ENCODE data around the gene THAP2. TPM values are rescaled to one million over a fixed set of nuclear protein-coding genes. Genes with fewer than 3 reads are reported as not detected.

Gene THAP2
- total and polyA plus RNA-seq, 2 experiments from 2014 or later: 4.7 to 16.5 TPM

DNA sequence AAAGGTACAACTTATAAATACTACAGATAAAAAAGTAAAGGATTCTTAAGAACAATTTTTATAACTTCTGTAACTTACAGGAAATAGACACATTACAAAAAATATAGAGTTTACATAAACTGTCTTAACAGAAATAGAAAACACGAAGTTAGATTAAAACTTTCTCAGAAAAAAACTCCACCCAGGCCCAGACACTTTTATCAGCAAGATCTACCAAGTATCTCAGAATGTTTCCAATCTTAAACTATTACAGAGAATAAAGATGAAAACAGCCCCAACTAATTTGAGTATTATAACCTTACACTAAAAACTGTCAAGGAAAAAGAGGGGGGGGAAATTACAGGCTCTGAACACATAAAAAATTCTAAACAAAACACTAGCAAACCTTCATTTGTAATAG, 8.6 kb upstream of the THAP2 start:
- no peaks in the 10 kb centered on the region for H3F3A ChIP-seq (replicated peaks; ENCODE audit: low read depth)
- peaks cover 25% of the 10 kb centered on the region for H3K36me3 ChIP-seq (ENCODE audit: insufficient read depth)
- Mint-ChIP-seq H3K4me1 (no peaks in the 10 kb centered on the region), H3K9me3 (no peaks in the 10 kb centered on the region), H3K27ac (no peak overlapping the region), H3K4me3 (no peak overlapping the region), H3K36me3 (ENCODE audit: low read depth) (peaks cover 34% of the 10 kb centered on the region), H3K27me3 (ENCODE audit: insufficient read depth, low read depth, poor library complexity) (no peaks in the 10 kb centered on the region)
- H3K4me1 ChIP-seq (ENCODE audit: insufficient read depth): no peaks in the 10 kb centered on the region
- peaks cover 13% of the 10 kb centered on the region; the same call in 1 of the 2 replicates for H4K20me1 ChIP-seq (replicated peaks; ENCODE audit: insufficient read depth)
- no peak overlapping the region for H3K4me3 ChIP-seq
- no peak overlapping the region for H3K4me2 ChIP-seq
- no peaks in the 10 kb centered on the region for H3K9me2 ChIP-seq (ENCODE audit: insufficient read depth)
- DNase-seq (ENCODE audit: low spot score): no peak
- H3K79me2 ChIP-seq (replicated peaks; ENCODE audit: insufficient read depth): peaks cover 98% of the 10 kb centered on the region
- no peak for TF ChIP-seq ZNF331 (CRISPR knock-in tag; IDR thresholded peaks at IDR 0.05; ENCODE audit: low read depth)
- no peak for TF ChIP-seq EZH2phosphoT487 (IDR thresholded peaks at IDR 0.05; ENCODE audit: unreplicated experiment)
- no peak for TF ChIP-seq CREB1 (CRISPR knock-in tag; IDR thresholded peaks at IDR 0.05; ENCODE audit: low read depth)
- no peak for TF ChIP-seq EZH2 (IDR thresholded peaks at IDR 0.05; ENCODE audit: low read depth, unreplicated experiment)
- no peak for TF ChIP-seq STAT1 (IDR thresholded peaks at IDR 0.05; ENCODE audit: unreplicated experiment)
- TF ChIP-seq, protein P1, sequence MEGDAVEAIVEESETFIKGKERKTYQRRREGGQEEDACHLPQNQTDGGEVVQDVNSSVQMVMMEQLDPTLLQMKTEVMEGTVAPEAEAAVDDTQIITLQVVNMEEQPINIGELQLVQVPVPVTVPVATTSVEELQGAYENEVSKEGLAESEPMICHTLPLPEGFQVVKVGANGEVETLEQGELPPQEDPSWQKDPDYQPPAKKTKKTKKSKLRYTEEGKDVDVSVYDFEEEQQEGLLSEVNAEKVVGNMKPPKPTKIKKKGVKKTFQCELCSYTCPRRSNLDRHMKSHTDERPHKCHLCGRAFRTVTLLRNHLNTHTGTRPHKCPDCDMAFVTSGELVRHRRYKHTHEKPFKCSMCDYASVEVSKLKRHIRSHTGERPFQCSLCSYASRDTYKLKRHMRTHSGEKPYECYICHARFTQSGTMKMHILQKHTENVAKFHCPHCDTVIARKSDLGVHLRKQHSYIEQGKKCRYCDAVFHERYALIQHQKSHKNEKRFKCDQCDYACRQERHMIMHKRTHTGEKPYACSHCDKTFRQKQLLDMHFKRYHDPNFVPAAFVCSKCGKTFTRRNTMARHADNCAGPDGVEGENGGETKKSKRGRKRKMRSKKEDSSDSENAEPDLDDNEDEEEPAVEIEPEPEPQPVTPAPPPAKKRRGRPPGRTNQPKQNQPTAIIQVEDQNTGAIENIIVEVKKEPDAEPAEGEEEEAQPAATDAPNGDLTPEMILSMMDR (conservative IDR thresholded peaks at IDR 0.05; ENCODE audit: low read depth in 2 of 2): no peak
- TF ChIP-seq, protein P2, sequence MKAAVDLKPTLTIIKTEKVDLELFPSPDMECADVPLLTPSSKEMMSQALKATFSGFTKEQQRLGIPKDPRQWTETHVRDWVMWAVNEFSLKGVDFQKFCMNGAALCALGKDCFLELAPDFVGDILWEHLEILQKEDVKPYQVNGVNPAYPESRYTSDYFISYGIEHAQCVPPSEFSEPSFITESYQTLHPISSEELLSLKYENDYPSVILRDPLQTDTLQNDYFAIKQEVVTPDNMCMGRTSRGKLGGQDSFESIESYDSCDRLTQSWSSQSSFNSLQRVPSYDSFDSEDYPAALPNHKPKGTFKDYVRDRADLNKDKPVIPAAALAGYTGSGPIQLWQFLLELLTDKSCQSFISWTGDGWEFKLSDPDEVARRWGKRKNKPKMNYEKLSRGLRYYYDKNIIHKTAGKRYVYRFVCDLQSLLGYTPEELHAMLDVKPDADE (IDR thresholded peaks at IDR 0.05): no peak
- TF ChIP-seq JUNB (IDR thresholded peaks at IDR 0.05; ENCODE audit: unreplicated experiment): no peak
- no peak for TF ChIP-seq NANOG (IDR thresholded peaks at IDR 0.05; ENCODE audit: borderline replicate concordance)
- TF ChIP-seq, protein P3, sequence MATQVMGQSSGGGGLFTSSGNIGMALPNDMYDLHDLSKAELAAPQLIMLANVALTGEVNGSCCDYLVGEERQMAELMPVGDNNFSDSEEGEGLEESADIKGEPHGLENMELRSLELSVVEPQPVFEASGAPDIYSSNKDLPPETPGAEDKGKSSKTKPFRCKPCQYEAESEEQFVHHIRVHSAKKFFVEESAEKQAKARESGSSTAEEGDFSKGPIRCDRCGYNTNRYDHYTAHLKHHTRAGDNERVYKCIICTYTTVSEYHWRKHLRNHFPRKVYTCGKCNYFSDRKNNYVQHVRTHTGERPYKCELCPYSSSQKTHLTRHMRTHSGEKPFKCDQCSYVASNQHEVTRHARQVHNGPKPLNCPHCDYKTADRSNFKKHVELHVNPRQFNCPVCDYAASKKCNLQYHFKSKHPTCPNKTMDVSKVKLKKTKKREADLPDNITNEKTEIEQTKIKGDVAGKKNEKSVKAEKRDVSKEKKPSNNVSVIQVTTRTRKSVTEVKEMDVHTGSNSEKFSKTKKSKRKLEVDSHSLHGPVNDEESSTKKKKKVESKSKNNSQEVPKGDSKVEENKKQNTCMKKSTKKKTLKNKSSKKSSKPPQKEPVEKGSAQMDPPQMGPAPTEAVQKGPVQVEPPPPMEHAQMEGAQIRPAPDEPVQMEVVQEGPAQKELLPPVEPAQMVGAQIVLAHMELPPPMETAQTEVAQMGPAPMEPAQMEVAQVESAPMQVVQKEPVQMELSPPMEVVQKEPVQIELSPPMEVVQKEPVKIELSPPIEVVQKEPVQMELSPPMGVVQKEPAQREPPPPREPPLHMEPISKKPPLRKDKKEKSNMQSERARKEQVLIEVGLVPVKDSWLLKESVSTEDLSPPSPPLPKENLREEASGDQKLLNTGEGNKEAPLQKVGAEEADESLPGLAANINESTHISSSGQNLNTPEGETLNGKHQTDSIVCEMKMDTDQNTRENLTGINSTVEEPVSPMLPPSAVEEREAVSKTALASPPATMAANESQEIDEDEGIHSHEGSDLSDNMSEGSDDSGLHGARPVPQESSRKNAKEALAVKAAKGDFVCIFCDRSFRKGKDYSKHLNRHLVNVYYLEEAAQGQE (IDR thresholded peaks at IDR 0.05; ENCODE audit: unreplicated experiment): no peak
- TF ChIP-seq, protein P4, sequence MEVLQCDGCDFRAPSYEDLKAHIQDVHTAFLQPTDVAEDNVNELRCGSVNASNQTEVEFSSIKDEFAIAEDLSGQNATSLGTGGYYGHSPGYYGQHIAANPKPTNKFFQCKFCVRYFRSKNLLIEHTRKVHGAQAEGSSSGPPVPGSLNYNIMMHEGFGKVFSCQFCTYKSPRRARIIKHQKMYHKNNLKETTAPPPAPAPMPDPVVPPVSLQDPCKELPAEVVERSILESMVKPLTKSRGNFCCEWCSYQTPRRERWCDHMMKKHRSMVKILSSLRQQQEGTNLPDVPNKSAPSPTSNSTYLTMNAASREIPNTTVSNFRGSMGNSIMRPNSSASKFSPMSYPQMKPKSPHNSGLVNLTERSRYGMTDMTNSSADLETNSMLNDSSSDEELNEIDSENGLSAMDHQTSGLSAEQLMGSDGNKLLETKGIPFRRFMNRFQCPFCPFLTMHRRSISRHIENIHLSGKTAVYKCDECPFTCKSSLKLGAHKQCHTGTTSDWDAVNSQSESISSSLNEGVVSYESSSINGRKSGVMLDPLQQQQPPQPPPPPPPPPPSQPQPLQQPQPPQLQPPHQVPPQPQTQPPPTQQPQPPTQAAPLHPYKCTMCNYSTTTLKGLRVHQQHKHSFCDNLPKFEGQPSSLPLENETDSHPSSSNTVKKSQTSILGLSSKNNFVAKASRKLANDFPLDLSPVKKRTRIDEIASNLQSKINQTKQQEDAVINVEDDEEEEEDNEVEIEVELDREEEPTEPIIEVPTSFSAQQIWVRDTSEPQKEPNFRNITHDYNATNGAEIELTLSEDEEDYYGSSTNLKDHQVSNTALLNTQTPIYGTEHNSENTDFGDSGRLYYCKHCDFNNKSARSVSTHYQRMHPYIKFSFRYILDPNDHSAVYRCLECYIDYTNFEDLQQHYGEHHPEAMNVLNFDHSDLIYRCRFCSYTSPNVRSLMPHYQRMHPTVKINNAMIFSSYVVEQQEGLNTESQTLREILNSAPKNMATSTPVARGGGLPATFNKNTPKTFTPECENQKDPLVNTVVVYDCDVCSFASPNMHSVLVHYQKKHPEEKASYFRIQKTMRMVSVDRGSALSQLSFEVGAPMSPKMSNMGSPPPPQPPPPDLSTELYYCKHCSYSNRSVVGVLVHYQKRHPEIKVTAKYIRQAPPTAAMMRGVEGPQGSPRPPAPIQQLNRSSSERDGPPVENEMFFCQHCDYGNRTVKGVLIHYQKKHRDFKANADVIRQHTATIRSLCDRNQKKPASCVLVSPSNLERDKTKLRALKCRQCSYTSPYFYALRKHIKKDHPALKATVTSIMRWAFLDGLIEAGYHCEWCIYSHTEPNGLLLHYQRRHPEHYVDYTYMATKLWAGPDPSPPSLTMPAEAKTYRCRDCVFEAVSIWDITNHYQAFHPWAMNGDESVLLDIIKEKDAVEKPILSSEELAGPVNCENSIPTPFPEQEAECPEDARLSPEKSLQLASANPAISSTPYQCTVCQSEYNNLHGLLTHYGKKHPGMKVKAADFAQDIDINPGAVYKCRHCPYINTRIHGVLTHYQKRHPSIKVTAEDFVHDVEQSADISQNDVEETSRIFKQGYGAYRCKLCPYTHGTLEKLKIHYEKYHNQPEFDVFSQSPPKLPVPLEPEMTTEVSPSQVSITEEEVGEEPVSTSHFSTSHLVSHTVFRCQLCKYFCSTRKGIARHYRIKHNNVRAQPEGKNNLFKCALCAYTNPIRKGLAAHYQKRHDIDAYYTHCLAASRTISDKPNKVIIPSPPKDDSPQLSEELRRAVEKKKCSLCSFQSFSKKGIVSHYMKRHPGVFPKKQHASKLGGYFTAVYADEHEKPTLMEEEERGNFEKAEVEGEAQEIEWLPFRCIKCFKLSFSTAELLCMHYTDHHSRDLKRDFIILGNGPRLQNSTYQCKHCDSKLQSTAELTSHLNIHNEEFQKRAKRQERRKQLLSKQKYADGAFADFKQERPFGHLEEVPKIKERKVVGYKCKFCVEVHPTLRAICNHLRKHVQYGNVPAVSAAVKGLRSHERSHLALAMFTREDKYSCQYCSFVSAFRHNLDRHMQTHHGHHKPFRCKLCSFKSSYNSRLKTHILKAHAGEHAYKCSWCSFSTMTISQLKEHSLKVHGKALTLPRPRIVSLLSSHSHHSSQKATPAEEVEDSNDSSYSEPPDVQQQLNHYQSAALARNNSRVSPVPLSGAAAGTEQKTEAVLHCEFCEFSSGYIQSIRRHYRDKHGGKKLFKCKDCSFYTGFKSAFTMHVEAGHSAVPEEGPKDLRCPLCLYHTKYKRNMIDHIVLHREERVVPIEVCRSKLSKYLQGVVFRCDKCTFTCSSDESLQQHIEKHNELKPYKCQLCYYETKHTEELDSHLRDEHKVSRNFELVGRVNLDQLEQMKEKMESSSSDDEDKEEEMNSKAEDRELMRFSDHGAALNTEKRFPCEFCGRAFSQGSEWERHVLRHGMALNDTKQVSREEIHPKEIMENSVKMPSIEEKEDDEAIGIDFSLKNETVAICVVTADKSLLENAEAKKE (CRISPR knock-in tag; IDR thresholded peaks at IDR 0.05): no peak
- no peaks in the 10 kb centered on the region for H3K27me3 ChIP-seq (ENCODE audit: insufficient read depth)
- H3K27ac ChIP-seq (ENCODE audit: low read depth): no peak overlapping the region
- ATAC-seq: no peak
- H2AFZ ChIP-seq: no peak overlapping the region

Data from GM23338 (cell line).